ENCODE results near the gene ARID5B. TPM values are rescaled to one million over a fixed set of nuclear protein-coding genes. Genes with fewer than 3 reads are reported as not detected.

Gene ARID5B
- total and polyA plus RNA-seq, 2 experiments from 2014 or later: 1.3 to 1.6 TPM

DNA sequence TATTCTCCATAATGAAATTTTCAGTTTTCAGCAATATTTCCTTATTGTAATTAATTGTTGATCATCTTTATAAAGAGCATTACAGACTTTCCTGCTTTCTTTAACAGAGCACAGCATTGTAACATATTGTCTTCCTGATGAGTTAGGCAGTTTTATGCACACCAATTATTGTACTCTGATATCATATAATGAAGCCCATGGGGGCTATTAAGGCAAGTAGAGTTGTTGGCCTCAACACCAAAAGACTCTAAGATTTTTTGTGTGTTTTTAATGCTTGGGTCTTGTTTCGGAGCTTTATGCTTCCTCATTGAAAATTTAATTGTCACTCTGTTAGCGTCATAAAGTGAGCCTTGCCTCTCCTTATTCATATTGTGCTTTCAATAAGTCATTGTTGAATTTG, 49.2 kb upstream of the ARID5B start (continued):
- TF ChIP-seq, protein P1, sequence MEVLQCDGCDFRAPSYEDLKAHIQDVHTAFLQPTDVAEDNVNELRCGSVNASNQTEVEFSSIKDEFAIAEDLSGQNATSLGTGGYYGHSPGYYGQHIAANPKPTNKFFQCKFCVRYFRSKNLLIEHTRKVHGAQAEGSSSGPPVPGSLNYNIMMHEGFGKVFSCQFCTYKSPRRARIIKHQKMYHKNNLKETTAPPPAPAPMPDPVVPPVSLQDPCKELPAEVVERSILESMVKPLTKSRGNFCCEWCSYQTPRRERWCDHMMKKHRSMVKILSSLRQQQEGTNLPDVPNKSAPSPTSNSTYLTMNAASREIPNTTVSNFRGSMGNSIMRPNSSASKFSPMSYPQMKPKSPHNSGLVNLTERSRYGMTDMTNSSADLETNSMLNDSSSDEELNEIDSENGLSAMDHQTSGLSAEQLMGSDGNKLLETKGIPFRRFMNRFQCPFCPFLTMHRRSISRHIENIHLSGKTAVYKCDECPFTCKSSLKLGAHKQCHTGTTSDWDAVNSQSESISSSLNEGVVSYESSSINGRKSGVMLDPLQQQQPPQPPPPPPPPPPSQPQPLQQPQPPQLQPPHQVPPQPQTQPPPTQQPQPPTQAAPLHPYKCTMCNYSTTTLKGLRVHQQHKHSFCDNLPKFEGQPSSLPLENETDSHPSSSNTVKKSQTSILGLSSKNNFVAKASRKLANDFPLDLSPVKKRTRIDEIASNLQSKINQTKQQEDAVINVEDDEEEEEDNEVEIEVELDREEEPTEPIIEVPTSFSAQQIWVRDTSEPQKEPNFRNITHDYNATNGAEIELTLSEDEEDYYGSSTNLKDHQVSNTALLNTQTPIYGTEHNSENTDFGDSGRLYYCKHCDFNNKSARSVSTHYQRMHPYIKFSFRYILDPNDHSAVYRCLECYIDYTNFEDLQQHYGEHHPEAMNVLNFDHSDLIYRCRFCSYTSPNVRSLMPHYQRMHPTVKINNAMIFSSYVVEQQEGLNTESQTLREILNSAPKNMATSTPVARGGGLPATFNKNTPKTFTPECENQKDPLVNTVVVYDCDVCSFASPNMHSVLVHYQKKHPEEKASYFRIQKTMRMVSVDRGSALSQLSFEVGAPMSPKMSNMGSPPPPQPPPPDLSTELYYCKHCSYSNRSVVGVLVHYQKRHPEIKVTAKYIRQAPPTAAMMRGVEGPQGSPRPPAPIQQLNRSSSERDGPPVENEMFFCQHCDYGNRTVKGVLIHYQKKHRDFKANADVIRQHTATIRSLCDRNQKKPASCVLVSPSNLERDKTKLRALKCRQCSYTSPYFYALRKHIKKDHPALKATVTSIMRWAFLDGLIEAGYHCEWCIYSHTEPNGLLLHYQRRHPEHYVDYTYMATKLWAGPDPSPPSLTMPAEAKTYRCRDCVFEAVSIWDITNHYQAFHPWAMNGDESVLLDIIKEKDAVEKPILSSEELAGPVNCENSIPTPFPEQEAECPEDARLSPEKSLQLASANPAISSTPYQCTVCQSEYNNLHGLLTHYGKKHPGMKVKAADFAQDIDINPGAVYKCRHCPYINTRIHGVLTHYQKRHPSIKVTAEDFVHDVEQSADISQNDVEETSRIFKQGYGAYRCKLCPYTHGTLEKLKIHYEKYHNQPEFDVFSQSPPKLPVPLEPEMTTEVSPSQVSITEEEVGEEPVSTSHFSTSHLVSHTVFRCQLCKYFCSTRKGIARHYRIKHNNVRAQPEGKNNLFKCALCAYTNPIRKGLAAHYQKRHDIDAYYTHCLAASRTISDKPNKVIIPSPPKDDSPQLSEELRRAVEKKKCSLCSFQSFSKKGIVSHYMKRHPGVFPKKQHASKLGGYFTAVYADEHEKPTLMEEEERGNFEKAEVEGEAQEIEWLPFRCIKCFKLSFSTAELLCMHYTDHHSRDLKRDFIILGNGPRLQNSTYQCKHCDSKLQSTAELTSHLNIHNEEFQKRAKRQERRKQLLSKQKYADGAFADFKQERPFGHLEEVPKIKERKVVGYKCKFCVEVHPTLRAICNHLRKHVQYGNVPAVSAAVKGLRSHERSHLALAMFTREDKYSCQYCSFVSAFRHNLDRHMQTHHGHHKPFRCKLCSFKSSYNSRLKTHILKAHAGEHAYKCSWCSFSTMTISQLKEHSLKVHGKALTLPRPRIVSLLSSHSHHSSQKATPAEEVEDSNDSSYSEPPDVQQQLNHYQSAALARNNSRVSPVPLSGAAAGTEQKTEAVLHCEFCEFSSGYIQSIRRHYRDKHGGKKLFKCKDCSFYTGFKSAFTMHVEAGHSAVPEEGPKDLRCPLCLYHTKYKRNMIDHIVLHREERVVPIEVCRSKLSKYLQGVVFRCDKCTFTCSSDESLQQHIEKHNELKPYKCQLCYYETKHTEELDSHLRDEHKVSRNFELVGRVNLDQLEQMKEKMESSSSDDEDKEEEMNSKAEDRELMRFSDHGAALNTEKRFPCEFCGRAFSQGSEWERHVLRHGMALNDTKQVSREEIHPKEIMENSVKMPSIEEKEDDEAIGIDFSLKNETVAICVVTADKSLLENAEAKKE (CRISPR knock-in tag; IDR thresholded peaks at IDR 0.05): no peak
- TF ChIP-seq JUNB (IDR thresholded peaks at IDR 0.05; ENCODE audit: unreplicated experiment): no peak

DNA sequence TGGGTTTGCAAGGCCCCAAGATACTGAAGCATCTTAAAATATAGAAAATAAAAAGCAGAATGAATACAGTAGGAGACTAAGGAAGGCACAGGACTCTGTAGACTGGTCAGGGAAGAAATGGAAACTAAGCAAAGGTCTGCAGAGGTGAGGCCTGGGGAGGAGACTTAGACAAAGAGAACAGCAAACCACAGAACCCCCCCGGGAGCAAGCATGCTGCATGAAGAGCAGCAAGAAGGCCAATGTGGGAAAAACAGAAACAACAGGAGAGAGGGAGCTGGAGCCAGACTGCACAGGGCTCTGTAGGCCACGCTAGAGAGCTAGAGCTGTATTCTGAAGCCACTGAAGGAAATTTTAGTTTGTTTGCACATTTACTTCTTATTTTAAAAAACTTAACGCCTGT, 45.7 kb upstream of the ARID5B start:
- Histone ChIP-seq H3K4me2 (no peak overlapping the region), H3K4me3 (no peak overlapping the region), H3K36me3 (ENCODE audit: insufficient read depth) (no peaks in the 10 kb centered on the region), H4K20me1 (replicated peaks; ENCODE audit: insufficient read depth) (no peaks in the 10 kb centered on the region), H3K79me2 (replicated peaks; ENCODE audit: insufficient read depth) (no peaks in the 10 kb centered on the region), H3F3A (replicated peaks; ENCODE audit: low read depth) (no peaks in the 10 kb centered on the region), H3K27ac (ENCODE audit: low read depth) (no peak overlapping the region), H3K4me1 (ENCODE audit: insufficient read depth) (no peaks in the 10 kb centered on the region), H3K27me3 (ENCODE audit: insufficient read depth) (no peaks in the 10 kb centered on the region), H3K9me2 (ENCODE audit: insufficient read depth) (no peaks in the 10 kb centered on the region), H2AFZ (no peak overlapping the region)
- Mint-ChIP-seq H3K36me3 (ENCODE audit: low read depth) (no peaks in the 10 kb centered on the region), H3K4me3 (no peak overlapping the region), H3K4me1 (no peaks in the 10 kb centered on the region; the same call in 2 of the 3 replicates), H3K27ac (no peak overlapping the region), H3K27me3 (ENCODE audit: insufficient read depth, low read depth, poor library complexity) (peaks cover 3% of the 10 kb centered on the region), H3K9me3 (no peaks in the 10 kb centered on the region)
- ATAC-seq: no peak
- TF ChIP-seq NANOG (IDR thresholded peaks at IDR 0.05; ENCODE audit: borderline replicate concordance) (no peak), CREB1 (CRISPR knock-in tag; IDR thresholded peaks at IDR 0.05; ENCODE audit: low read depth) (no peak), ETS1 (IDR thresholded peaks at IDR 0.05) (no peak)
- TF ChIP-seq, protein P1 (CRISPR knock-in tag; IDR thresholded peaks at IDR 0.05): no peak
- DNase-seq (ENCODE audit: low spot score): no peak

Measured in GM23338 (cell line).